Measurements from ENCODE around the gene REEP3. TPM values are rescaled to one million over a fixed set of nuclear protein-coding genes. Genes with fewer than 3 reads are reported as not detected.
"Not testable (repeated sequence)": the region's sequence is repeated elsewhere in the genome, so short reads cannot be mapped to it uniquely, and the experiment has no call there.

Gene REEP3
- total RNA-seq, result 10 to 100 TPM; 22.8 to 26.9 TPM

GRCh38 chr10:63520500-63521415, at the start of gene REEP3:
Gene REEP3 (plus strand): TSS chr10:63521401. CDS start chr10:63521546, 145 bp downstream.
- Mint-ChIP-seq H3K36me3 (ENCODE audit: low read depth) (peaks cover 21% of the 10 kb centered on the region), H3K9me3 (no peaks in the 10 kb centered on the region), H3K27ac (peak within 1 kb of the TSS; percentile 87), H3K4me1 (peaks cover 73% of the 10 kb centered on the region), H3K27me3 (no peaks in the 10 kb centered on the region), H3K4me3 (peak within 1 kb of the TSS; percentile 82)
- CTCF ChIA-PET, result interaction anchor here (0.6 to 2.8 kb wide), 3 partner anchors 109 to 236 kb away, joined by 3 to 12 read pairs (median 3); no protein-coding TSS in a partner anchor
- DNase-seq, result peak; percentile 70
- POLR2A ChIA-PET, result interaction anchor here (0.8 to 4.0 kb wide), 9 partner anchors 52 to 416 kb away, joined by 3 to 58 read pairs (median 5); no protein-coding TSS in a partner anchor

GRCh38 chr10:63474488-63474887, 46.7 kb upstream of the REEP3 start:
- H3K36me3 Mint-ChIP-seq (ENCODE audit: low read depth), result no peaks in the 10 kb centered on the region
- CTCF ChIA-PET, result no interaction called here
- DNase-seq, result no peak
- POLR2A ChIA-PET, result no interaction called here
- no peaks in the 10 kb centered on the region for H3K9me3 Mint-ChIP-seq
- peaks cover 2% of the 10 kb centered on the region for H3K4me1 Mint-ChIP-seq
- no peak overlapping the region for H3K27ac Mint-ChIP-seq
- H3K27me3 Mint-ChIP-seq, result no peaks in the 10 kb centered on the region
- no peak overlapping the region for H3K4me3 Mint-ChIP-seq

- ChIA-PET POLR2A (no interaction called here), CTCF (interaction anchor here (0.7 kb wide), 1 partner anchor 151 kb away, joined by 3 read pairs; no protein-coding TSS in a partner anchor)
- Mint-ChIP-seq H3K4me3 (no peak overlapping the region), H3K27ac (no peak overlapping the region), H3K27me3 (no peaks in the 10 kb centered on the region), H3K4me1 (peaks cover 10% of the 10 kb centered on the region), H3K9me3 (no peaks in the 10 kb centered on the region), H3K36me3 (ENCODE audit: low read depth) (no peaks in the 10 kb centered on the region)
- no peak for DNase-seq
Observed at GRCh38 chr10:63477927-63478326, 43.3 kb upstream of the REEP3 start.

GRCh38 chr10:63478564-63478963, 42.6 kb upstream of the REEP3 start:
- no peaks in the 10 kb centered on the region for H3K9me3 Mint-ChIP-seq
- DNase-seq, result no peak
- CTCF ChIA-PET, result no interaction called here
- H3K27me3 Mint-ChIP-seq, result no peaks in the 10 kb centered on the region
- H3K36me3 Mint-ChIP-seq (ENCODE audit: low read depth), result no peaks in the 10 kb centered on the region
- no peak overlapping the region for H3K27ac Mint-ChIP-seq
- no peak overlapping the region for H3K4me3 Mint-ChIP-seq
- H3K4me1 Mint-ChIP-seq, result peaks cover 10% of the 10 kb centered on the region
- POLR2A ChIA-PET, result no interaction called here

- Mint-ChIP-seq H3K27ac (no peak overlapping the region), H3K36me3 (ENCODE audit: low read depth) (no peaks in the 10 kb centered on the region), H3K9me3 (no peaks in the 10 kb centered on the region), H3K4me1 (peaks cover 10% of the 10 kb centered on the region), H3K4me3 (no peak overlapping the region), H3K27me3 (no peaks in the 10 kb centered on the region)
- CTCF ChIA-PET, result no interaction called here
- POLR2A ChIA-PET, result no interaction called here
- DNase-seq, result no peak
Observed at GRCh38 chr10:63480237-63480636, 41.0 kb upstream of the REEP3 start.

- no peak overlapping the region for H3K4me3 Mint-ChIP-seq
- CTCF ChIA-PET, result interaction anchor here (0.8 kb wide), 1 partner anchor 15 kb away, joined by 3 read pairs; no protein-coding TSS in a partner anchor
- H3K27ac Mint-ChIP-seq, result no peak overlapping the region
- H3K4me1 Mint-ChIP-seq, result peaks cover 10% of the 10 kb centered on the region
- POLR2A ChIA-PET, result no interaction called here
- no peaks in the 10 kb centered on the region for H3K9me3 Mint-ChIP-seq
- no peaks in the 10 kb centered on the region for H3K36me3 Mint-ChIP-seq (ENCODE audit: low read depth)
- no peak for DNase-seq
- no peaks in the 10 kb centered on the region for H3K27me3 Mint-ChIP-seq
Observed at GRCh38 chr10:63481815-63482421, 39.3 kb upstream of the REEP3 start.

GRCh38 chr10:63483983-63484382, 37.2 kb upstream of the REEP3 start:
- POLR2A ChIA-PET, result no interaction called here
- Mint-ChIP-seq H3K36me3 (ENCODE audit: low read depth) (no peaks in the 10 kb centered on the region), H3K27ac (no peak overlapping the region), H3K4me1 (peaks cover 8% of the 10 kb centered on the region), H3K27me3 (no peaks in the 10 kb centered on the region), H3K4me3 (no peak overlapping the region), H3K9me3 (no peaks in the 10 kb centered on the region)
- DNase-seq, result no peak
- CTCF ChIA-PET, result interaction anchor here (0.8 kb wide), 1 partner anchor 65 kb away, joined by 3 read pairs; no protein-coding TSS in a partner anchor

GRCh38 chr10:63487990-63488389, 33.2 kb upstream of the REEP3 start:
- peaks cover 2% of the 10 kb centered on the region for H3K36me3 Mint-ChIP-seq (ENCODE audit: low read depth)
- POLR2A ChIA-PET, result no interaction called here
- peaks cover 1% of the 10 kb centered on the region for H3K4me1 Mint-ChIP-seq
- CTCF ChIA-PET, result no interaction called here
- no peak for DNase-seq
- H3K9me3 Mint-ChIP-seq, result no peaks in the 10 kb centered on the region
- no peak overlapping the region for H3K27ac Mint-ChIP-seq
- H3K27me3 Mint-ChIP-seq, result no peaks in the 10 kb centered on the region
- H3K4me3 Mint-ChIP-seq, result no peak overlapping the region

GRCh38 chr10:63489838-63490237, 31.4 kb upstream of the REEP3 start:
- Mint-ChIP-seq H3K27ac (no peak overlapping the region), H3K4me3 (no peak overlapping the region), H3K9me3 (no peaks in the 10 kb centered on the region), H3K4me1 (peaks cover 1% of the 10 kb centered on the region), H3K27me3 (no peaks in the 10 kb centered on the region), H3K36me3 (ENCODE audit: low read depth) (peaks cover 2% of the 10 kb centered on the region)
- ChIA-PET POLR2A (interaction anchor here (0.6 to 1.1 kb wide), 2 partner anchors 13 to 123 kb away, joined by 3 read pairs; no protein-coding TSS in a partner anchor), CTCF (no interaction called here)
- no peak for DNase-seq

- CTCF ChIA-PET, result no interaction called here
- POLR2A ChIA-PET, result no interaction called here
Observed at GRCh38 chr10:63491588-63492316, 29.4 kb upstream of the REEP3 start.

GRCh38 chr10:63492317-63492690, 28.9 kb upstream of the REEP3 start:
- H3K27me3 Mint-ChIP-seq; H3K4me1 Mint-ChIP-seq; H3K27ac Mint-ChIP-seq; DNase-seq; POLR2A ChIA-PET; H3K36me3 Mint-ChIP-seq (ENCODE audit: low read depth); H3K9me3 Mint-ChIP-seq; H3K4me3 Mint-ChIP-seq: not testable (repeated sequence)
- CTCF ChIA-PET, result interaction anchor here (1.9 kb wide), 1 partner anchor 10 kb away, joined by 5 read pairs; no protein-coding TSS in a partner anchor

More at GRCh38 chr10:63491588-63492316, 29.4 kb upstream of the REEP3 start:
- Mint-ChIP-seq H3K9me3 (no peaks in the 10 kb centered on the region), H3K4me3 (no peak overlapping the region), H3K36me3 (ENCODE audit: low read depth) (peaks cover 7% of the 10 kb centered on the region), H3K27me3 (no peaks in the 10 kb centered on the region), H3K27ac (no peak overlapping the region), H3K4me1 (peaks cover 1% of the 10 kb centered on the region)
- DNase-seq, result no peak

GRCh38 chr10:63493004-63493403, 28.2 kb upstream of the REEP3 start:
- ChIA-PET CTCF (interaction anchor here (1.9 kb wide), 1 partner anchor 10 kb away, joined by 5 read pairs; no protein-coding TSS in a partner anchor), POLR2A (no interaction called here)
- Mint-ChIP-seq H3K9me3 (no peaks in the 10 kb centered on the region), H3K27ac (no peak overlapping the region), H3K36me3 (ENCODE audit: low read depth) (peaks cover 7% of the 10 kb centered on the region), H3K4me3 (no peak overlapping the region), H3K4me1 (peaks cover 1% of the 10 kb centered on the region), H3K27me3 (no peaks in the 10 kb centered on the region)
- no peak for DNase-seq

- POLR2A ChIA-PET, result interaction anchor here (0.7 kb wide), 1 partner anchor 226 kb away, joined by 3 read pairs; no protein-coding TSS in a partner anchor
Observed at GRCh38 chr10:63494951-63495350, 26.2 kb upstream of the REEP3 start.

More at GRCh38 chr10:63494951-63495350, 26.2 kb upstream of the REEP3 start:
- H3K27ac Mint-ChIP-seq, result no peak overlapping the region
- no peaks in the 10 kb centered on the region for H3K27me3 Mint-ChIP-seq
- CTCF ChIA-PET, result no interaction called here
- no peaks in the 10 kb centered on the region for H3K9me3 Mint-ChIP-seq
- no peak for DNase-seq
- peaks cover 7% of the 10 kb centered on the region for H3K36me3 Mint-ChIP-seq (ENCODE audit: low read depth)
- peaks cover 1% of the 10 kb centered on the region for H3K4me1 Mint-ChIP-seq
- H3K4me3 Mint-ChIP-seq, result no peak overlapping the region
